NCI-H128 (cell line): ENCODE data around the gene SYTL3.
A peak's percentile ranks its signal among the peaks of the same experiment; 100 is the strongest.

Source experiments
- DNase-seq: peaks from one replicate; lab custom pipeline; 2025; ENCODE audit not compliant: unreplicated experiment; lab: John Stamatoyannopoulos, UW

Gene SYTL3

GRCh38 chr6:158756977-158757752, 107.3 kb downstream of the SYTL3 start:
- no peak for DNase-seq

GRCh38 chr6:158757753-158758090, 107.9 kb downstream of the SYTL3 start:
- no peak for DNase-seq

GRCh38 chr6:158758451-158758860, 108.6 kb downstream of the SYTL3 start:
- peak; percentile 23 for DNase-seq

DNA sequence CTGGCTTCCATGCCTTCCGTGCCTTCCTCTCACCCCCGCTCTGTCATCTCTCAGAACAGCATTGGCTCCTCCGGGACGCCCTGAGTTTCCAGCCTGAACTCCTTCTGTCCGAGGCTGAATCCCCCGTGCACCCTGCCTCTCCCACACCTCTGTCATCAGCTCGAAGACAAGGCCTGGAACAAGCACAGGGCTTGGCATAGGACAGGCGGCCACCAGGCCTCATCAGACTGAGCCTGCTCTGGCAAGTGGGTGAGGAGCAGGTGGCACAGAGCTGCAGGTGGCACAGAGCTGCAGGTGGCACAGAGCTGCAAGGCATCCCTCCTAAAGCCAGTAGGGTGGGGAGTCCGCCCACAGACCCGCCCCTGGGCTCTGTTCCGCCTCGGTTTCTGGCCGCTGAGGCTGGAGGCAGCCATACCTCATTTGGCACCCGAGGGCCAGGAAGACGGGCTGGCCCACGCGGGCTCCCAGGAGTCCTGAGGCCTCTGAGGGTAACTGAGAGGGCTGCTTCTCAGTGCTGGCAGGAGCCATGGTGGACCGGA, 109.2 kb downstream of the SYTL3 start:
- no peak for DNase-seq

- no peak for DNase-seq
These were observed 110.2 kb downstream of the SYTL3 start for GRCh38 chr6:158759966-158760617.

- DNase-seq: no peak
These were observed 110.9 kb downstream of the SYTL3 start for GRCh38 chr6:158760618-158761250.

- DNase-seq: no peak
These were observed 111.9 kb downstream of the SYTL3 start for GRCh38 chr6:158761746-158762145.

- no peak for DNase-seq
These were observed 113.1 kb downstream of the SYTL3 start for GRCh38 chr6:158762787-158763433.

GRCh38 chr6:158763434-158764182, 113.8 kb downstream of the SYTL3 start:
- no peak for DNase-seq

DNA sequence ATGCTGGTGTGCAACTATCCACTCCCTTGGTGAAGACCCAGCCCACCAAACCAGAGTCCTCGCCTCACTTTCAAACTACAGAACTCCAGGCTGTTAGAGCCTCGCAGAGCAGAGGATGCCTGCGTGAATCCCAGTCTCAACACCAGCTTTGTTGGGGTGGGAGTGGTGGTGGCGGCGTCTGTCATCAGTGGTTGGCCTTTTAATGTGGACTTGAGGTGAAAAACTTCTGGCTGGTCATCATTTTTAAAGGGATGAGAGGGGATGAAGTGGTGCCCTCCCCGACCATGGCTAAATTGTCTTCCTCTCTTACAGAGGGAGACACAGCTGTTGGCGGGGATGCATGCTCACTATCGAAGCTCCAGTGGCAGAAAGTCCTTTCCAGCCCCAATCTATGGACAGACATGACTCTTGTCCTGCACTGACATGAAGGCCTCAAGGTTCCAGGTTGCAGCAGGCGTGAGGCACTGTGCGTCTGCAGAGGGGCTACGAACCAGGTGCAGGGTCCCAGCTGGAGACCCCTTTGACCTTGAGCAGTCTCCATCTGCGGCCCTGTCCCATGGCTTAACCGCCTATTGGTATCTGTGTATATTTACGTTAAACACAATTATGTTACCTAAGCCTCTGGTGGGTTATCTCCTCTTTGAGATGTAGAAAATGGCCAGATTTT, 114.5 kb downstream of the SYTL3 start:
- no peak for DNase-seq

- DNase-seq: no peak
These were observed 115.1 kb downstream of the SYTL3 start for GRCh38 chr6:158764926-158765325.

DNA sequence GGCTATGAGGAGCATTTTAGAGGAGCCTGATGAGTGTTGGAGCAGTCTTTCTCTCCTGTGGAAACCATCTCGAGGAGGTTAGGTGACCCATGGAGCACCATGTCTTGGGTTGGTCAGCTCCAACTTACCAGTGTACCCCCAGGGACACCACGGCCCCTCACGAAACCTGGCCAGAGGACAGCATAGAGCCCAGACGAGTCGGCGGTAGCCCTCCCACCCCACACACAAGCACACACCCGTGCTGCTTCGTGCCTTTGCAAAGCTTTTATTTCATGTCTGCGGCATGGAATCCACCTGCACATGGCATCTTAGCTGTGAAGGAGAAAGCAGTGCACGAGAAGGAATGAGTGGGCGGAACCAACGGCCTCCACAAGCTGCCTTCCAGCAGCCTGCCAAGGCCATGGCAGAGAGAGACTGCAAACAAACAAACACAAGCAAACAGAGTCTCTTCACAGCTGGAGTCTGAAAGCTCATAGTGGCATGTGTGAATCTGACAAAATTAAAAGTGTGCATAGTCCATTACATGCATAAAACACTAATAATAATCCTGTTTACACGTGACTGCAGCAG, 115.7 kb downstream of the SYTL3 start:
- no peak for DNase-seq

GRCh38 chr6:158766621-158767455, 117.0 kb downstream of the SYTL3 start:
- no peak for DNase-seq

DNA sequence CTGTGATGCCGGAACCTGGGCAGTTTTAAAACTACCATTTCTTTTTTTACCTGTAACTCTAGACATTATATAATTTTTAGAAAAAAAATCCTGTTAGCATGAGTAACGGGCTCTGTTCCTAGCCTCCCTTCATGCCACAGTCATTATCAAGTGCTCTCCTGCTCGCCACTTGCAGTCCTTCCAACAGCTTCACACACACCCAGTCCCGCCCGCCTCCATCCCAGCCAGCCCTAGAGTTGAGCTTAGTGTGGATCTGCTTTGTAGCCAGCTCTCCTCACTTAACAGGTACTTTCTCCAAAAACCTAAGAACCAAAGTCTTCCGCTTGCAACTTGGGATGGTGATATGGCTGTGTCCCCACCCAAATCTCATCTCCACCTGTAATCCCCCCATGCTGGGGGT, 117.9 kb downstream of the SYTL3 start:
- no peak for DNase-seq

DNA sequence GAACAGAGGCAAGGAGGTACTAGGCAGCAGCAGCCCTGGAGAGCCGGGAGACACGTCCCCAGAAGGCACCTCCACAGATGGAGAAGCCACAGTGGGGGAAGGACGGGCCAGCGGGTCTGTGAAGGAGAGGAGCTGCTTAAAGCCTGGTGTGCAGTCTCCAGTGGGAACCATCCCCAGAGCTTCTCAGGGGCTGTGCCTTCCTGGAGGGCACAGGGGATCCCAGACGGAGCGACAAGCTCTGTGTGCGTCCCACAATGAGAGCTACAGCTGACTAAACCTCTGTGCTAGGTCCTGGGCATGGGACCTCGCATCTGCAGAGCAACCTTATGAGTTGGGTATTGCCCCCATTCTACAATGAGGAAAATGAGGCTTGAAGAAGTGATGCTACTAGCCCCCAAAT, 118.6 kb downstream of the SYTL3 start:
- no peak for DNase-seq

- DNase-seq: no peak
These were observed 119.4 kb downstream of the SYTL3 start for GRCh38 chr6:158769234-158769770.

GRCh38 chr6:158769771-158770432, 120.0 kb downstream of the SYTL3 start:
- DNase-seq: peak; percentile 13
